ENCODE data around the gene SLC30A2. TPM values are rescaled to one million over a fixed set of nuclear protein-coding genes. Genes with fewer than 3 reads are reported as not detected.

SLC30A2 gene
- polyA plus RNA-seq, 3 donors, result not detected

DNA sequence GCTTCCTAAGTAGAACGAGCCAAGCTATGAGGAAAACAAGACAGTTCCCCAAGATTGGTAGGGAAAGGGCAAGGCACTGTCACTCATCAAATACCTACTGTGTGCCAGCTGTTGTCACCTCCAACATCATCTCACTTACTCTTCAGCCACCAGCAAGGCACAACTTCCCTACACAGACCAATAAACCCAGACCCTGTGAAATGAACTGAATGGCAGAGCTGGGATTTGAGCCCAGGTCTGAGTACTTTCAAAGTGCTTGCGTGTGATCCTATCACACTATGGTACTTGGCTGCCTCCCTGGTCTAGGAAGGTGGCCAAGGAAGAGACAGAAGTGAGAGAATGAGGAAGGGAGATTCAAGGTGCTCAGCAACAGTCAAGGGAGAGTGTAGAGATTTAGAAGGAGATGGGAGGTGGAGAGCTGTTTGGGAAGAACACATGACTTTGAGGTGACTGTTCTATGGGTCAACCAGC, 38.2 kb upstream of the SLC30A2 start:
- Histone ChIP-seq H2AFZ (ENCODE audit: insufficient read depth, low read depth, low read length, poor library complexity, severe bottlenecking) (no peak overlapping the region), H3K4me1 (ENCODE audit: control insufficient read depth in 1 of 2, insufficient read depth in 2 of 2, low read length in 2 of 2) (no peaks in the 10 kb centered on the region), H3K9ac (ENCODE audit: insufficient read depth, low read length, poor library complexity, severe bottlenecking) (no peak overlapping the region), H3K79me2 (ENCODE audit: insufficient read depth, low read length) (no peaks in the 10 kb centered on the region), H3K36me3 (replicated peaks in 1 of 2; ENCODE audit: control insufficient read depth in 1 of 2, insufficient read depth in 2 of 2, low read length in 2 of 2) (no peaks in the 10 kb centered on the region), H3K4me3 (replicated peaks in 1 of 3; ENCODE audit: low read depth in 2 of 3, low read length in 3 of 3) (no peak overlapping the region), H4K20me1 (ENCODE audit: insufficient read depth, low read length) (no peaks in the 10 kb centered on the region), H3K9me3 (replicated peaks in 1 of 2; ENCODE audit: control insufficient read depth in 1 of 2, insufficient read depth in 1 of 2, low read length in 2 of 2) (no peaks in the 10 kb centered on the region), H3K4me2 (replicated peaks; ENCODE audit: extremely low read depth, low read length, poor library complexity, severe bottlenecking) (no peak overlapping the region), H3K27me3 (ENCODE audit: control insufficient read depth in 2 of 2, insufficient read depth in 2 of 2, low read length in 2 of 2) (peaks cover 0 to 3% of the 10 kb centered on the region in 2 donors), H3K27ac (ENCODE audit: low read depth in 1 of 2, low read length in 2 of 2) (no peak overlapping the region)
- intact Hi-C loops (cut with micrococcal nuclease), result no loop called here
- Mint-ChIP-seq H3K27me3 (ENCODE audit: low read depth in 3 of 3) (peaks cover 3 to 19% (median 13%) of the 10 kb centered on the region in 3 donors), H3K36me3 (no peaks in the 10 kb centered on the region), H3K27ac (no peak overlapping the region), H3K4me3 (no peak overlapping the region), H3K9me3 (no peaks in the 10 kb centered on the region), H3K4me1 (peaks cover 1% of the 10 kb centered on the region)
- TF ChIP-seq, protein P1, sequence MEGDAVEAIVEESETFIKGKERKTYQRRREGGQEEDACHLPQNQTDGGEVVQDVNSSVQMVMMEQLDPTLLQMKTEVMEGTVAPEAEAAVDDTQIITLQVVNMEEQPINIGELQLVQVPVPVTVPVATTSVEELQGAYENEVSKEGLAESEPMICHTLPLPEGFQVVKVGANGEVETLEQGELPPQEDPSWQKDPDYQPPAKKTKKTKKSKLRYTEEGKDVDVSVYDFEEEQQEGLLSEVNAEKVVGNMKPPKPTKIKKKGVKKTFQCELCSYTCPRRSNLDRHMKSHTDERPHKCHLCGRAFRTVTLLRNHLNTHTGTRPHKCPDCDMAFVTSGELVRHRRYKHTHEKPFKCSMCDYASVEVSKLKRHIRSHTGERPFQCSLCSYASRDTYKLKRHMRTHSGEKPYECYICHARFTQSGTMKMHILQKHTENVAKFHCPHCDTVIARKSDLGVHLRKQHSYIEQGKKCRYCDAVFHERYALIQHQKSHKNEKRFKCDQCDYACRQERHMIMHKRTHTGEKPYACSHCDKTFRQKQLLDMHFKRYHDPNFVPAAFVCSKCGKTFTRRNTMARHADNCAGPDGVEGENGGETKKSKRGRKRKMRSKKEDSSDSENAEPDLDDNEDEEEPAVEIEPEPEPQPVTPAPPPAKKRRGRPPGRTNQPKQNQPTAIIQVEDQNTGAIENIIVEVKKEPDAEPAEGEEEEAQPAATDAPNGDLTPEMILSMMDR (IDR thresholded peaks at IDR 0.05), result no peak
- no peak for DNase-seq
- WGBS (ENCODE audit: insufficient coverage), result 67% methylated on average over 1 of the region's 2 CpGs

DNA sequence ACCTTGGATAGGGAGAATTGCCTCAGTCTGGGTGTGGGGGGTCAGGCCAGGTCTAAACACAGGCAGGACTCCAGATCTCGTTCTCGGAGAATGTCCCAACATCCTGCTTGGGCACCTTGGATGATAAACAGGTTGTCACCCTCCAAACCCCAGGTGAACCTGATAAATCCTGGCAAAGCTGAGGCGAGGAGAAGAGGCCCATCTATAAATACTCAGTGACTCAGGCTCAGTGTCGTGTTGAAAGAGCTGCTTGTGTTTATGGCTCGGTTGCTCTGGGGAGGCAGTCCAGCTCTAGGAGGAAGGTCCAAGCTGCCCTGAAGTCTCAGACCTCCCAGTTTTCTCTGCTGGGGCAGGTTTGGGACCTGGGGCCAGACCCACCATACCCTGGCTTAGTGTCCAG, 37.3 kb upstream of the SLC30A2 start:
- Histone ChIP-seq H3K4me2 (replicated peaks; ENCODE audit: extremely low read depth, low read length, poor library complexity, severe bottlenecking) (no peak overlapping the region), H2AFZ (ENCODE audit: insufficient read depth, low read depth, low read length, poor library complexity, severe bottlenecking) (no peak overlapping the region), H3K27ac (ENCODE audit: low read depth in 1 of 2, low read length in 2 of 2) (no peak overlapping the region), H3K9ac (ENCODE audit: insufficient read depth, low read length, poor library complexity, severe bottlenecking) (no peak overlapping the region), H3K79me2 (ENCODE audit: insufficient read depth, low read length) (no peaks in the 10 kb centered on the region), H4K20me1 (ENCODE audit: insufficient read depth, low read length) (no peaks in the 10 kb centered on the region), H3K9me3 (replicated peaks in 1 of 2; ENCODE audit: control insufficient read depth in 1 of 2, insufficient read depth in 1 of 2, low read length in 2 of 2) (no peaks in the 10 kb centered on the region), H3K4me1 (ENCODE audit: control insufficient read depth in 1 of 2, insufficient read depth in 2 of 2, low read length in 2 of 2) (no peaks in the 10 kb centered on the region), H3K4me3 (replicated peaks in 1 of 3; ENCODE audit: low read depth in 2 of 3, low read length in 3 of 3) (no peak overlapping the region), H3K27me3 (ENCODE audit: control insufficient read depth in 2 of 2, insufficient read depth in 2 of 2, low read length in 2 of 2) (peaks cover 0 to 3% of the 10 kb centered on the region in 2 donors), H3K36me3 (replicated peaks in 1 of 2; ENCODE audit: control insufficient read depth in 1 of 2, insufficient read depth in 2 of 2, low read length in 2 of 2) (no peaks in the 10 kb centered on the region)
- H3K4me3 Mint-ChIP-seq, result no peak overlapping the region
- H3K9me3 Mint-ChIP-seq, result no peaks in the 10 kb centered on the region
- WGBS (ENCODE audit: insufficient coverage), result 67% methylated on average over 5 of the region's 5 CpGs
- TF ChIP-seq, protein P1 (IDR thresholded peaks at IDR 0.05), result no peak
- H3K4me1 Mint-ChIP-seq, result peaks cover 1% of the 10 kb centered on the region
- intact Hi-C loops (cut with micrococcal nuclease), result no loop called here
- H3K27ac Mint-ChIP-seq, result no peak overlapping the region
- peaks cover 3 to 22% (median 15%) of the 10 kb centered on the region in 3 donors for H3K27me3 Mint-ChIP-seq (ENCODE audit: low read depth in 3 of 3)
- no peak for DNase-seq
- no peaks in the 10 kb centered on the region for H3K36me3 Mint-ChIP-seq

Measured in CD14-positive monocyte (primary cell).